ENCODE measurements around the gene ARHGAP40.

DNA sequence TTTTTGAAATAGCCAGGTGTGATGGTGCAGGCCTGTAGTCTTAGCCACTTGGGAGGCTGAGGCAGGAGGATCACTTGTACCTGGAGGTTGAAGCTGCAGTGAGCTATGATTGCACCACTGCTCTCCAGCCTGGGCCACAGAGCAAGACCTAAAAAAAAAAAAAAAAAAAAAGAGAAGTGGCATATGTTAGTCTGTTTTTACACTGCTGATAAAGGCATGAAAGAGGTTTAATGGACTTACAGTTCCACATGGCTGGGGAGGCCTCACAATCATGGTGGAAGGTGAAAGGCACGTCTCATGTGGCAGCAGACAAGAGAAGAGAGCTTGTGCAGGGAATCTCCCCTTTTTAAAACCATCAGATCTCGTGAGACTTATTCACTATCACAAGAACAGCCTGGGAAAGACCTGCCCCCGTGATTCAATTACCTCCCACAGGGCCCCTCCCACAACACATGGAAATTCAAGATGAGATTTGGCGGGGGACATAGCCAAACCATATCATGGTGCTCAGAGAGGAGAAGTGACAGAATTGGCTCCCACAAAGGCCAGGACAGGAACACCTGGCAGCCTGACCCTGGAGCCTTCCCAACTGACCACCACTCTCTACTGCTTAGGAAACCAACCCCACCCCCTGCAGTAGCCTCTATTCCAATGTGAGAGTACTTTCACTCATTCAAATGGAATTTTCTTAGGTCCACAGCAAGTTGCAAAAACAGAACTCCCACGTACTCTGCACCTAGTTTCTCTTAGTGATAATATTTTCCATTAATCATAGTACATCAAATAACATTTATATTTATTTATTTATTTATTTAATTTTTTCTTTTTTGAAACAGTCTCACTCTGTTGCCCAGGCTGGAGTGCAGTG lies 29.8 kb downstream of the ARHGAP40 start:
- no peak for TF ChIP-seq POLR2A (IDR thresholded peaks at IDR 0.05)
- TF ChIP-seq, protein P1, sequence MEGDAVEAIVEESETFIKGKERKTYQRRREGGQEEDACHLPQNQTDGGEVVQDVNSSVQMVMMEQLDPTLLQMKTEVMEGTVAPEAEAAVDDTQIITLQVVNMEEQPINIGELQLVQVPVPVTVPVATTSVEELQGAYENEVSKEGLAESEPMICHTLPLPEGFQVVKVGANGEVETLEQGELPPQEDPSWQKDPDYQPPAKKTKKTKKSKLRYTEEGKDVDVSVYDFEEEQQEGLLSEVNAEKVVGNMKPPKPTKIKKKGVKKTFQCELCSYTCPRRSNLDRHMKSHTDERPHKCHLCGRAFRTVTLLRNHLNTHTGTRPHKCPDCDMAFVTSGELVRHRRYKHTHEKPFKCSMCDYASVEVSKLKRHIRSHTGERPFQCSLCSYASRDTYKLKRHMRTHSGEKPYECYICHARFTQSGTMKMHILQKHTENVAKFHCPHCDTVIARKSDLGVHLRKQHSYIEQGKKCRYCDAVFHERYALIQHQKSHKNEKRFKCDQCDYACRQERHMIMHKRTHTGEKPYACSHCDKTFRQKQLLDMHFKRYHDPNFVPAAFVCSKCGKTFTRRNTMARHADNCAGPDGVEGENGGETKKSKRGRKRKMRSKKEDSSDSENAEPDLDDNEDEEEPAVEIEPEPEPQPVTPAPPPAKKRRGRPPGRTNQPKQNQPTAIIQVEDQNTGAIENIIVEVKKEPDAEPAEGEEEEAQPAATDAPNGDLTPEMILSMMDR (IDR thresholded peaks at IDR 0.05): no peak

Measured in thyroid gland (tissue), 4 donors.